Peyer's patch (tissue), 4 donors: Measurements from ENCODE around the gene TBX3. TPM values are rescaled to one million over a fixed set of nuclear protein-coding genes. Genes with fewer than 3 reads are reported as not detected.
"Not testable (repeated sequence)": the region's sequence is repeated elsewhere in the genome, so short reads cannot be mapped to it uniquely, and the experiment has no call there.

Experiments
- DNase-seq, 3 donors: peaks; one replicate each; pipeline ENCODE4 v3.0.0-alpha.2; 2017 to 2019
- H3K27ac ChIP-seq, 4 donors: fragments of 200-600 bp; sonication (generic); one replicate each; pipeline ENCODE4 v1.5.1; 2016 to 2019
- H3K27me3 ChIP-seq, 2 donors: fragments of 200-600 bp; sonication (generic); one replicate each; pipeline ENCODE4 v1.5.1; 2019
- H3K36me3 ChIP-seq, 3 donors: fragments of 200-600 bp; sonication (generic); one replicate each; pipeline ENCODE4 v1.5.1; 2016 to 2019
- H3K4me1 ChIP-seq, 4 donors: fragments of 200-600 bp; sonication (generic); one replicate each; pipeline ENCODE4 v1.5.1; 2016 to 2019
- H3K4me3 ChIP-seq, 4 donors: fragments of 200-600 bp; sonication (generic); 1 replicate in 3 of 4; 2 replicates in 1 of 4; pipeline ENCODE4 v1.5.1; 2016 to 2019; ENCODE audit warnings: mild to moderate bottlenecking in 1 of 4
- H3K9me3 ChIP-seq, 4 donors: fragments of 200-600 bp; sonication (generic); one replicate each; pipeline ENCODE4 v1.5.1; 2016 to 2019; ENCODE audit warnings: mild to moderate bottlenecking in 1 of 4
- CTCF ChIP-seq, 6 experiments: fragments of 450-650 bp in 4 of 6; fragments of 200-600 bp in 2 of 6; sonication (generic) in 1 of 6; IDR thresholded peaks; one replicate each; pipeline ENCODE4 v1.5.1; 2017 to 2019; ENCODE audit warnings: antibody characterized with exemption in 6 of 6, mild to moderate bottlenecking in 3 of 6, moderate library complexity in 1 of 6
- POLR2A ChIP-seq, 2 donors: fragments of 450-650 bp; IDR thresholded peaks; one replicate each; pipeline ENCODE4 v1.5.1; 2017; ENCODE audit warnings: antibody characterized with exemption in 2 of 2, mild to moderate bottlenecking in 2 of 2, moderate library complexity in 2 of 2
- total RNA-seq, 4 donors: library from RNA; depleted of rRNA; stranded (reverse); fragments of >200 nt; gene quantifications; one replicate each; pipeline ENCODE4 v1.1.0, GENCODE V29; 2016

Gene TBX3
- total RNA-seq, 4 donors from 2014 or later = 50.3 to 90.0 (median 80.2) TPM

- no peaks in the 10 kb centered on the region for H3K36me3 ChIP-seq
- no peak for DNase-seq
These were observed 29.7 kb upstream of the TBX3 start for GRCh38 chr12:114713466-114714215.

GRCh38 chr12:114711689-114712152 is 27.7 kb upstream of the TBX3 start:
- Histone ChIP-seq H3K9me3 (no peaks in the 10 kb centered on the region), H3K36me3 (no peaks in the 10 kb centered on the region), H3K4me1 (no peaks in the 10 kb centered on the region), H3K27me3 (no peaks in the 10 kb centered on the region), H3K4me3 (no peak overlapping the region), H3K27ac (no peak overlapping the region)
- DNase-seq = no peak
- TF ChIP-seq CTCF (IDR thresholded peaks at IDR 0.05) = no peak

More at GRCh38 chr12:114713466-114714215, 29.7 kb upstream of the TBX3 start:
- Histone ChIP-seq H3K9me3 (no peaks in the 10 kb centered on the region), H3K27me3 (no peaks in the 10 kb centered on the region), H3K27ac (no peak overlapping the region), H3K4me1 (no peaks in the 10 kb centered on the region), H3K4me3 (no peak overlapping the region)
- TF ChIP-seq POLR2A (IDR thresholded peaks at IDR 0.05) = no peak
- TF ChIP-seq CTCF (IDR thresholded peaks at IDR 0.05) = no peak

GRCh38 chr12:114710151-114710550 is 26.2 kb upstream of the TBX3 start:
- Histone ChIP-seq H3K27ac (no peak overlapping the region), H3K4me3 (no peak overlapping the region), H3K9me3 (no peaks in the 10 kb centered on the region), H3K4me1 (no peaks in the 10 kb centered on the region), H3K27me3 (no peaks in the 10 kb centered on the region), H3K36me3 (no peaks in the 10 kb centered on the region)
- no peak for DNase-seq
- no peak for TF ChIP-seq CTCF (IDR thresholded peaks at IDR 0.05)
- TF ChIP-seq POLR2A (IDR thresholded peaks at IDR 0.05) = no peak

- H3K4me1 ChIP-seq = no peaks in the 10 kb centered on the region
- H3K9me3 ChIP-seq = no peaks in the 10 kb centered on the region
- H3K4me3 ChIP-seq = no peak overlapping the region
- DNase-seq = no peak
- H3K27ac ChIP-seq = no peak overlapping the region
- no peaks in the 10 kb centered on the region for H3K27me3 ChIP-seq
- no peaks in the 10 kb centered on the region for H3K36me3 ChIP-seq
- no peak for TF ChIP-seq POLR2A (IDR thresholded peaks at IDR 0.05)
- no peak for TF ChIP-seq CTCF (IDR thresholded peaks at IDR 0.05)
These were observed 25.1 kb upstream of the TBX3 start for GRCh38 chr12:114709112-114709511.

GRCh38 chr12:114708598-114708997 is 24.6 kb upstream of the TBX3 start:
- not testable (repeated sequence) for H3K4me3 ChIP-seq, H3K9me3 ChIP-seq, DNase-seq, H3K27ac ChIP-seq, H3K27me3 ChIP-seq, H3K4me1 ChIP-seq, H3K36me3 ChIP-seq

- Histone ChIP-seq H3K36me3 (no peaks in the 10 kb centered on the region), H3K4me1 (peaks cover 0 to 5% (median 0%) of the 10 kb centered on the region in 4 donors), H3K4me3 (no peak overlapping the region), H3K27ac (no peak overlapping the region), H3K9me3 (no peaks in the 10 kb centered on the region), H3K27me3 (no peaks in the 10 kb centered on the region)
- DNase-seq = no peak
- TF ChIP-seq CTCF (IDR thresholded peaks at IDR 0.05) = no peak
- no peak for TF ChIP-seq POLR2A (IDR thresholded peaks at IDR 0.05)
These were observed 20.1 kb upstream of the TBX3 start for GRCh38 chr12:114704096-114704495.
